ENCODE data around the gene FOXN4. TPM values are rescaled to one million over a fixed set of nuclear protein-coding genes. Genes with fewer than 3 reads are reported as not detected.
A peak's percentile ranks its signal among the peaks of the same experiment; 100 is the strongest.

Gene FOXN4
- total and polyA plus RNA-seq, 2 experiments from 2014 or later, result 0.15 to 2.5 TPM

- peak; percentile 78 to 89 for DNase-seq (ENCODE audit: low read depth in 1 of 2, low spot score in 1 of 2)
- Histone ChIP-seq H3K27me3 (no peaks in the 10 kb centered on the region), H3K36me3 (peaks cover 44% of the 10 kb centered on the region), H3K4me3 (no peak overlapping the region), H3K9me3 (ENCODE audit: low read depth) (no peaks in the 10 kb centered on the region), H3K27ac (no peak overlapping the region), H3K4me1 (ENCODE audit: low read depth) (no peaks in the 10 kb centered on the region)
- peak; percentile 87 for TF ChIP-seq CTCF (IDR thresholded peaks at IDR 0.05; ENCODE audit: low read depth, low read length)
Observed at GRCh38 chr12:109264095-109264942, 44.8 kb downstream of the FOXN4 start.

GRCh38 chr12:109263439-109263838 is 45.6 kb downstream of the FOXN4 start:
- no peak overlapping the region for H3K4me3 ChIP-seq
- no peaks in the 10 kb centered on the region for H3K4me1 ChIP-seq (ENCODE audit: low read depth)
- TF ChIP-seq CTCF (IDR thresholded peaks at IDR 0.05; ENCODE audit: low read depth, low read length), result no peak
- no peak overlapping the region for H3K27ac ChIP-seq
- H3K9me3 ChIP-seq (ENCODE audit: low read depth), result no peaks in the 10 kb centered on the region
- no peak for DNase-seq (ENCODE audit: low read depth in 1 of 2, low spot score in 1 of 2)
- no peaks in the 10 kb centered on the region for H3K27me3 ChIP-seq
- H3K36me3 ChIP-seq, result peaks cover 48% of the 10 kb centered on the region

- H3K27me3 ChIP-seq, result no peaks in the 10 kb centered on the region
- peaks cover 44% of the 10 kb centered on the region for H3K36me3 ChIP-seq
- H3K9me3 ChIP-seq (ENCODE audit: low read depth), result no peaks in the 10 kb centered on the region
- H3K4me3 ChIP-seq, result no peak overlapping the region
- DNase-seq (ENCODE audit: low read depth in 1 of 2, low spot score in 1 of 2), result no peak
- TF ChIP-seq CTCF (IDR thresholded peaks at IDR 0.05; ENCODE audit: low read depth, low read length), result no peak
- H3K27ac ChIP-seq, result no peak overlapping the region
- H3K4me1 ChIP-seq (ENCODE audit: low read depth), result no peaks in the 10 kb centered on the region
Observed at GRCh38 chr12:109261939-109262338, 47.1 kb downstream of the FOXN4 start.

- no peaks in the 10 kb centered on the region for H3K4me1 ChIP-seq (ENCODE audit: low read depth)
- peaks cover 43% of the 10 kb centered on the region for H3K36me3 ChIP-seq
- no peaks in the 10 kb centered on the region for H3K9me3 ChIP-seq (ENCODE audit: low read depth)
- TF ChIP-seq CTCF (IDR thresholded peaks at IDR 0.05; ENCODE audit: low read depth, low read length), result no peak
- no peak overlapping the region for H3K4me3 ChIP-seq
- H3K27ac ChIP-seq, result no peak overlapping the region
- no peaks in the 10 kb centered on the region for H3K27me3 ChIP-seq
- no peak for DNase-seq (ENCODE audit: low read depth in 1 of 2, low spot score in 1 of 2)
Observed at GRCh38 chr12:109261087-109261486, 48.0 kb downstream of the FOXN4 start.

DNA sequence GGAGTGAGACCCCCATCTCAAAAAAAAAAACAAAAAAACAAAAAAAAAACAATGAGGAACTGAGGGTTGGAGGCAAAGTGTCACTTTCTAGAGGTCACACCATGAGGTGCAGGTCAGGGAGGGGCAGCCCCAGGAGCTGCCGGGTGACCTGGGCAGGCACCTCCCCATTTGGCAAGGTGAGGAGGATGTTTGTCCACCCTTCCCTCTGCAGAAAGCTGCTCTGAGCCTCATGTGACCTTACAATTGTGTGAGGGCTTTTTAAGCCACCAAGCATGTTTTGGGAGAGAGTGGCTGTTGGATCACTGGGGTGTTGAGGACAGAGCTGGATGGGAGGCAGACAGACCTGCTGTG is 49.6 kb downstream of the FOXN4 start:
- no peak for TF ChIP-seq CTCF (IDR thresholded peaks at IDR 0.05; ENCODE audit: low read depth, low read length)
- Histone ChIP-seq H3K27ac (no peak overlapping the region), H3K27me3 (no peaks in the 10 kb centered on the region), H3K36me3 (peaks cover 32% of the 10 kb centered on the region), H3K9me3 (ENCODE audit: low read depth) (no peaks in the 10 kb centered on the region), H3K4me1 (ENCODE audit: low read depth) (no peaks in the 10 kb centered on the region), H3K4me3 (no peak overlapping the region)
- no peak for DNase-seq (ENCODE audit: low read depth in 1 of 2, low spot score in 1 of 2)
